Measurements from ENCODE around the gene USP48.

DNA sequence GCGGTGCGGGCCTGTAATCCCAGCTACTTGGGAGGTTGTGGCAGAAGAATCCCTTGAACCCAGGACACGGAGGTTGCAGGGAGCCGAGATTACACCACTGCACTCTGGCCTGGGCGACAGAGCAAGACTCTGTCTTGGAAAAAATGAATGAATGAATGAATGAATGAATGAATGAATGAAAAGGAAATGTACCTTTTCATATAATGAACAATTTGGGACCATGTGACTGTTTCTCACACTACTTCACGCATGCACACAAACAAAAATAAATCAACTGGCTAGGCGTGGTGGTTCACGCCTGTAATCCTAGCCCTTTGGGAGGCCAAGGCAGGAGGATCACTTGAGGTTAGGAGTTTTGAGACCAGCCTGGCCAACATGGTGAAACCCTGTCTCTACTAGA is 24.3 kb downstream of the USP48 start:
- TF ChIP-seq EZH2 (optimal IDR thresholded peaks at IDR 0.05; ENCODE audit: low read depth, low read length), result no peak
- TF ChIP-seq, protein P1, sequence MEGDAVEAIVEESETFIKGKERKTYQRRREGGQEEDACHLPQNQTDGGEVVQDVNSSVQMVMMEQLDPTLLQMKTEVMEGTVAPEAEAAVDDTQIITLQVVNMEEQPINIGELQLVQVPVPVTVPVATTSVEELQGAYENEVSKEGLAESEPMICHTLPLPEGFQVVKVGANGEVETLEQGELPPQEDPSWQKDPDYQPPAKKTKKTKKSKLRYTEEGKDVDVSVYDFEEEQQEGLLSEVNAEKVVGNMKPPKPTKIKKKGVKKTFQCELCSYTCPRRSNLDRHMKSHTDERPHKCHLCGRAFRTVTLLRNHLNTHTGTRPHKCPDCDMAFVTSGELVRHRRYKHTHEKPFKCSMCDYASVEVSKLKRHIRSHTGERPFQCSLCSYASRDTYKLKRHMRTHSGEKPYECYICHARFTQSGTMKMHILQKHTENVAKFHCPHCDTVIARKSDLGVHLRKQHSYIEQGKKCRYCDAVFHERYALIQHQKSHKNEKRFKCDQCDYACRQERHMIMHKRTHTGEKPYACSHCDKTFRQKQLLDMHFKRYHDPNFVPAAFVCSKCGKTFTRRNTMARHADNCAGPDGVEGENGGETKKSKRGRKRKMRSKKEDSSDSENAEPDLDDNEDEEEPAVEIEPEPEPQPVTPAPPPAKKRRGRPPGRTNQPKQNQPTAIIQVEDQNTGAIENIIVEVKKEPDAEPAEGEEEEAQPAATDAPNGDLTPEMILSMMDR (IDR thresholded peaks at IDR 0.05; ENCODE audit: low read length), result no peak
- TF ChIP-seq EZH2phosphoT487 (IDR thresholded peaks at IDR 0.05; ENCODE audit: low read length), result no peak
